ENCODE measurements around the gene HAPLN1.

DNA sequence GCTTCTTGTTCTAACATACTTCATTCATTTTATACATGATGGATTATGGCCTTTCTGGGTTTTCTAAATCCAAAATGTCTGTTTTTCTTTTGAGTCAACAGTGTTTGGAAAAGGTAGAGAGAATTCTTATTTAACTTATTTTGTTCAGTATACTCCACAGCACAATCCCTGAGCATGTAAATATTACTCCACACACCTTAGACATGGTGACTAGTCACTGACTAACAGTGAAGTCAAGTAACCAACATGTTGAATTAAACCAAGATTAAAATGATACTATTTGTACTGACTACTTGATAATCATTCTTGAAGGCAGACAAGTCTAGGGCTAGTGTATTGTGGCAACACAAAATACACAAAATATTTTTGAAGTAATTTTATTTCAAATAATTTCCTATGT is 55.0 kb downstream of the HAPLN1 start:
- TF ChIP-seq, protein P1, sequence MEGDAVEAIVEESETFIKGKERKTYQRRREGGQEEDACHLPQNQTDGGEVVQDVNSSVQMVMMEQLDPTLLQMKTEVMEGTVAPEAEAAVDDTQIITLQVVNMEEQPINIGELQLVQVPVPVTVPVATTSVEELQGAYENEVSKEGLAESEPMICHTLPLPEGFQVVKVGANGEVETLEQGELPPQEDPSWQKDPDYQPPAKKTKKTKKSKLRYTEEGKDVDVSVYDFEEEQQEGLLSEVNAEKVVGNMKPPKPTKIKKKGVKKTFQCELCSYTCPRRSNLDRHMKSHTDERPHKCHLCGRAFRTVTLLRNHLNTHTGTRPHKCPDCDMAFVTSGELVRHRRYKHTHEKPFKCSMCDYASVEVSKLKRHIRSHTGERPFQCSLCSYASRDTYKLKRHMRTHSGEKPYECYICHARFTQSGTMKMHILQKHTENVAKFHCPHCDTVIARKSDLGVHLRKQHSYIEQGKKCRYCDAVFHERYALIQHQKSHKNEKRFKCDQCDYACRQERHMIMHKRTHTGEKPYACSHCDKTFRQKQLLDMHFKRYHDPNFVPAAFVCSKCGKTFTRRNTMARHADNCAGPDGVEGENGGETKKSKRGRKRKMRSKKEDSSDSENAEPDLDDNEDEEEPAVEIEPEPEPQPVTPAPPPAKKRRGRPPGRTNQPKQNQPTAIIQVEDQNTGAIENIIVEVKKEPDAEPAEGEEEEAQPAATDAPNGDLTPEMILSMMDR (IDR thresholded peaks at IDR 0.05), result no peak
- no peak for TF ChIP-seq POLR2A (IDR thresholded peaks at IDR 0.05)

Measured in prostate gland (tissue), 2 donors.